Neural progenitor cell (in vitro differentiated cells): ENCODE results near the gene RERG. TPM values are rescaled to one million over a fixed set of nuclear protein-coding genes. Genes with fewer than 3 reads are reported as not detected.

Experiments
- DNase-seq: peaks from one replicate; pipeline ENCODE4 v3.0.0-alpha.2; 2016; ENCODE audit warnings: low spot score
- H2AFZ ChIP-seq: fragments of 200-600 bp; sonication (generic); replicated peaks from 2 replicates; pipeline ENCODE4 v1.6.1; 2016; ENCODE audit warnings: antibody characterized with exemption
- H3F3A ChIP-seq: fragments of 200-600 bp; sonication (generic); 2 replicates; pipeline ENCODE4 v1.6.1; 2016; ENCODE audit warnings: antibody characterized with exemption, low read depth
- H3K27ac ChIP-seq: fragments of 200-600 bp; sonication (generic); 2 replicates; pipeline ENCODE4 v1.5.1; 2016; ENCODE audit warnings: mild to moderate bottlenecking
- H3K27me3 ChIP-seq: fragments of 200-600 bp; sonication (generic); 2 replicates; pipeline ENCODE4 v1.6.1; 2016; ENCODE audit warnings: mild to moderate bottlenecking, moderate library complexity
- H3K36me3 ChIP-seq: fragments of 200-600 bp; sonication (generic); 2 replicates; pipeline ENCODE4 v1.5.1; 2016
- H3K4me1 ChIP-seq: fragments of 200-600 bp; sonication (generic); 2 replicates; pipeline ENCODE4 v1.6.1; 2016; ENCODE audit warnings: mixed run types
- H3K4me2 ChIP-seq: fragments of 200-600 bp; sonication (generic); 2 replicates; pipeline ENCODE4 v1.6.1; 2016
- H3K4me3 ChIP-seq: fragments of 200-600 bp; sonication (generic); 2 replicates; pipeline ENCODE4 v1.5.1; 2016
- H3K79me2 ChIP-seq: fragments of 200-600 bp; sonication (generic); 2 replicates; pipeline ENCODE4 v1.6.1; 2016; ENCODE audit warnings: low read depth
- H3K9ac ChIP-seq: fragments of 200-600 bp; sonication (generic); 2 replicates; pipeline ENCODE4 v1.6.1; 2016
- H3K9me3 ChIP-seq: fragments of 200-600 bp; sonication (generic); 2 replicates; pipeline ENCODE4 v1.5.1; 2016; ENCODE audit warnings: low read depth
- H4K20me1 ChIP-seq: fragments of 200-600 bp; sonication (generic); 2 replicates; pipeline ENCODE4 v1.6.1; 2016; ENCODE audit warnings: low read depth
- H3K27ac Mint-ChIP-seq: 3 replicates; pipeline ENCODE4 v1.8.0; 2021; ENCODE audit warnings: mixed read lengths
- H3K27me3 Mint-ChIP-seq: 2 replicates; pipeline ENCODE4 v1.8.0; 2022; ENCODE audit warnings: low read depth, mild to moderate bottlenecking, inconsistent platforms, moderate library complexity, mixed read lengths; ENCODE audit not compliant: insufficient read depth
- H3K36me3 Mint-ChIP-seq: 3 replicates; pipeline ENCODE4 v1.8.0; 2021; ENCODE audit warnings: mixed read lengths
- H3K4me1 Mint-ChIP-seq: 3 replicates; pipeline ENCODE4 v1.8.0; 2021; ENCODE audit warnings: mixed read lengths
- H3K4me3 Mint-ChIP-seq: 3 replicates; pipeline ENCODE4 v1.8.0; 2021; ENCODE audit warnings: mild to moderate bottlenecking, moderate library complexity, mixed read lengths
- H3K9me3 Mint-ChIP-seq: 3 replicates; pipeline ENCODE4 v1.8.0; 2020; ENCODE audit warnings: mixed read lengths
- CTCF ChIP-seq: fragments of 200-600 bp; sonication (generic); IDR thresholded peaks from 2 replicates; pipeline ENCODE4 v1.5.1; 2017; ENCODE audit warnings: antibody characterized with exemption, mild to moderate bottlenecking
- EZH2 ChIP-seq: fragments of 200-600 bp; sonication (generic); IDR thresholded peaks from 2 replicates; pipeline ENCODE4 v1.6.1; 2017; ENCODE audit warnings: antibody characterized with exemption, mild to moderate bottlenecking, moderate library complexity
- EZH2phosphoT487 ChIP-seq: fragments of 200-600 bp; sonication (generic); IDR thresholded peaks from 2 replicates; pipeline ENCODE4 v1.6.1; 2017; ENCODE audit warnings: antibody characterized with exemption
- total RNA-seq: library from RNA; depleted of rRNA; stranded (reverse); fragments of >200 nt; gene quantifications from 2 replicates; pipeline ENCODE4 v1.2.3, GENCODE V29; 2015; ENCODE audit warnings: low replicate concordance

Gene RERG
- total RNA-seq, 1 donor from 2014 or later = 0.06 TPM

GRCh38 chr12:15154103-15154502, 67.1 kb downstream of the RERG start:
- DNase-seq = no peak
- TF ChIP-seq CTCF (no peak), EZH2 (no peak), EZH2phosphoT487 (no peak)
- Mint-ChIP-seq H3K27me3 (no peaks in the 10 kb centered on the region), H3K36me3 (no peaks in the 10 kb centered on the region), H3K9me3 (no peaks in the 10 kb centered on the region), H3K4me1 (no peaks in the 10 kb centered on the region), H3K27ac (no peak overlapping the region), H3K4me3 (no peak overlapping the region)
- H3F3A ChIP-seq = no peaks in the 10 kb centered on the region
- no peak overlapping the region for H3K4me3 ChIP-seq
- no peaks in the 10 kb centered on the region for H3K79me2 ChIP-seq
- H3K9me3 ChIP-seq = no peaks in the 10 kb centered on the region
- no peaks in the 10 kb centered on the region for H3K4me1 ChIP-seq
- no peak overlapping the region for H2AFZ ChIP-seq
- no peaks in the 10 kb centered on the region for H3K27me3 ChIP-seq
- no peaks in the 10 kb centered on the region for H4K20me1 ChIP-seq
- no peaks in the 10 kb centered on the region for H3K36me3 ChIP-seq
- H3K4me2 ChIP-seq = no peak overlapping the region
- H3K27ac ChIP-seq = no peak overlapping the region
- H3K9ac ChIP-seq = no peak overlapping the region

GRCh38 chr12:15152868-15153267, 68.3 kb downstream of the RERG start:
- H3K4me1 Mint-ChIP-seq = no peaks in the 10 kb centered on the region
- Histone ChIP-seq H3K36me3 (no peaks in the 10 kb centered on the region), H3K79me2 (no peaks in the 10 kb centered on the region), H3K9ac (no peak overlapping the region), H3F3A (no peaks in the 10 kb centered on the region), H4K20me1 (no peaks in the 10 kb centered on the region), H3K4me2 (no peak overlapping the region), H3K9me3 (no peaks in the 10 kb centered on the region), H3K4me3 (no peak overlapping the region), H2AFZ (no peak overlapping the region), H3K27me3 (no peaks in the 10 kb centered on the region), H3K4me1 (no peaks in the 10 kb centered on the region), H3K27ac (no peak overlapping the region)
- H3K9me3 Mint-ChIP-seq = no peaks in the 10 kb centered on the region
- H3K27ac Mint-ChIP-seq = no peak overlapping the region
- DNase-seq = no peak
- no peaks in the 10 kb centered on the region for H3K36me3 Mint-ChIP-seq
- TF ChIP-seq CTCF (no peak), EZH2 (no peak), EZH2phosphoT487 (no peak)
- peaks cover 2% of the 10 kb centered on the region for H3K27me3 Mint-ChIP-seq
- no peak overlapping the region for H3K4me3 Mint-ChIP-seq

- Mint-ChIP-seq H3K4me3 (no peak overlapping the region), H3K36me3 (no peaks in the 10 kb centered on the region), H3K27ac (no peak overlapping the region), H3K9me3 (no peaks in the 10 kb centered on the region), H3K27me3 (peaks cover 2% of the 10 kb centered on the region), H3K4me1 (no peaks in the 10 kb centered on the region)
- H3K79me2 ChIP-seq = no peaks in the 10 kb centered on the region
- no peaks in the 10 kb centered on the region for H3K4me1 ChIP-seq
- no peak overlapping the region for H3K4me2 ChIP-seq
- no peaks in the 10 kb centered on the region for H3K27me3 ChIP-seq
- H3K9me3 ChIP-seq = no peaks in the 10 kb centered on the region
- H3K9ac ChIP-seq = no peak overlapping the region
- H3K27ac ChIP-seq = no peak overlapping the region
- no peaks in the 10 kb centered on the region for H4K20me1 ChIP-seq
- no peaks in the 10 kb centered on the region for H3F3A ChIP-seq
- no peaks in the 10 kb centered on the region for H3K36me3 ChIP-seq
- no peak for DNase-seq
- TF ChIP-seq EZH2phosphoT487 (no peak), CTCF (peak; percentile 17)
- H2AFZ ChIP-seq = no peak overlapping the region
- no peak overlapping the region for H3K4me3 ChIP-seq
Observed at GRCh38 chr12:15152456-15152855, 68.8 kb downstream of the RERG start.
